ENCODE results near the gene MTX2. TPM values are rescaled to one million over a fixed set of nuclear protein-coding genes. Genes with fewer than 3 reads are reported as not detected.

MTX2 gene
- total RNA-seq, 4 donors from 2014 or later, result 18.4 to 24.5 (median 21.4) TPM

DNA sequence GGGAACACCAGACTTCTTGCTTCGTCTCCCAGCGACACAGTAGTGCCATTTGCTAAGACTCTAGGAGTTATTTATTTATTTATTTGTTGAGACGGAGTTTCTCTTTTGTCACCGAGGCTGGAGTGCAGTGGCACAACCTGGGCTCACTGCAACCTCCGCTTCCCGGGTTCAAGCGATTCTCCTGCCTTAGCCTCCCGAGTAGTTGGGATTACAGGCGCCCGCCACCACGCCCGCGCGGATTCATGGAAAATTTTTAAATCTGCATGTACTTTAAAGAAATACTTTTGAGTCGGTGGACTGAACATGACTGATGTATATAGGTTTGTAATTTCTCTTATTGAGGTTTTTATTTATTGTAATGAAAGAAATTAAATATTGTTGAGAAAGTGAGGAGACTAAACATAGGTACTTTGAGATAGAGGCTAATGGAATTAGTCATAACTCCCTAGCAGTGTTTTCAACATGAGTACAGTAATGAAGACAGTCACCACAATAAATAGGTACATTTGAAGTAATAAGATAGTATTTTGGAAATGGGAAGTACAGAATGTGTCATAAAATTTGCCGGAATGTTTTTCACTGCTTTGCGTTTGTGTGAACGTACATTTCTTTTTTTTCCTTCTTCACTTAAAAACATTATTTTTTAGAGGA lies 983 bp downstream of the MTX2 start:
- TF ChIP-seq CTCF (IDR thresholded peaks at IDR 0.05; ENCODE audit: low read depth), result no peak

GRCh38 chr2:176272870-176273459 lies 3.7 kb downstream of the MTX2 start:
- no peak for TF ChIP-seq CTCF (IDR thresholded peaks at IDR 0.05; ENCODE audit: low read depth)

- no peak for TF ChIP-seq CTCF (IDR thresholded peaks at IDR 0.05; ENCODE audit: low read depth)
Observed at GRCh38 chr2:176278927-176279326, 9.7 kb downstream of the MTX2 start.

DNA sequence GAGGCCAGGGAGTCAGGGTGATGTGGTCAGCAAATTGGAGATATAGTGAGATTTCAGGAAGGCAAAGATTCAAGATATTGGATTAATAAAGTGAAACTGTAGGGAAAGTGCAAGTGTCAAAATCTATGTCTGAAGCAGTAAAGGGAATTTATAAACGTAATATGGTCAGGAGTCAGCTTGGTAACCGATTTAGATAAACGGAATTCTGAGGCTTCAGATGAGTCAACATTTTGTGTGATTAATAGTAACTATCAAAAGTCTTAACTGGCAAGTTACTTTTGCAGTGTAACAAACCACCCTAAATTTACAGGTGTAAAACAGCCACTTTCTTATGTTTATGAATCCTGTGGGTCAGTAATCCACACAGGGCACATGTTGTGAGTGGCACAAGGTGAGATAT lies 10.9 kb downstream of the MTX2 start:
- TF ChIP-seq CTCF (IDR thresholded peaks at IDR 0.05; ENCODE audit: low read depth), result no peak

DNA sequence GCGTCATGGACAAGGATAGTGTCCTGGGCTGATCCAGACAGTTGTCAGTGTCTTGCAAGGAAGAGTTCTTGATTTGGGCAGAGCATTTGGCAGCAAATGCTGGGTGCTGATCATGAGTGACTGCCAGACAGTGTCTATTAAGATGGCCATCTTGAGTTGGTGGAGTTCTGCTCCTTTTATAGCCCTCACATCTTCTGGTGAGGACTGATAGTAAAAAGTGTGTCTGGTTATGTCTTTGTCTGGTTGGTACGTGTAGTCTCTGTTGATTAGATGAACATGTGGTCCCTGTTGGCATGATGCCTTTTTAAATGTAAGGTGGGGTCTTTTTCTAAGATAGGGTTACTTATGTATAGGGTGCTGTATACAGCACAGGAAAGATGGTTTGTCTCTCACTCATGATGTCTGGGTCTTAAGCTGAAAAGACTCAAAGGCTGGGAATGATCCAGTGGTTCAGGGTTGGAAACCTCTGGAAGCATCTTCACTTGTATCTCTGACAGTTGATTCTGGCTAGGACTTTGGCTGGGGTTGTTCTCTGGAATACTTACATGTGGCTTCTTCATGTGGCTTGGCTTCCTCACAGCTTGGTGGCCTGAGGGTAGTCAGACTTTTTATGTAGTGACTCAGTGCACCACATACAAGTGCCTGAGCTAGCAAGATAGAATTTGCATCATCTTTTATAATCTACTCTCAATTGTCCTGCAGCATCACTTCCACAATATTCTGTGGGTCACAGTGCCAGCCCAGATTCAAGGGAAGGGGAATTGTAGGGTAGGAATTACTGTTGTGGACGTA lies 11.8 kb downstream of the MTX2 start:
- no peak for TF ChIP-seq CTCF (IDR thresholded peaks at IDR 0.05; ENCODE audit: low read depth)

GRCh38 chr2:176283291-176284068 lies 14.2 kb downstream of the MTX2 start:
- TF ChIP-seq CTCF (IDR thresholded peaks at IDR 0.05; ENCODE audit: low read depth), result no peak

Data from subcutaneous adipose tissue (tissue), 4 donors.